Measurements from ENCODE around the gene BCOR.

The BCOR gene

GRCh38 chrX:40085714-40086113 is 12.0 kb downstream of the BCOR start:
- DNase-seq: no peak

GRCh38 chrX:40085102-40085551 is 12.6 kb downstream of the BCOR start:
- peak; percentile 22 for DNase-seq

- DNase-seq: peak; percentile 6
Observed at GRCh38 chrX:40084471-40085101, 13.2 kb downstream of the BCOR start.

GRCh38 chrX:40083979-40084359 is 13.8 kb downstream of the BCOR start:
- DNase-seq: peak; percentile 7

GRCh38 chrX:40083120-40083978 is 14.4 kb downstream of the BCOR start:
- DNase-seq: peak; percentile 59

- no peak for DNase-seq
Observed at GRCh38 chrX:40082447-40083119, 15.2 kb downstream of the BCOR start.

GRCh38 chrX:40081679-40082068 is 16.1 kb downstream of the BCOR start:
- no peak for DNase-seq

- peak; percentile 11 for DNase-seq
Observed at GRCh38 chrX:40080894-40081678, 16.7 kb downstream of the BCOR start.

GRCh38 chrX:40079572-40079971 is 18.2 kb downstream of the BCOR start:
- no peak for DNase-seq

GRCh38 chrX:40078489-40079227 is 19.1 kb downstream of the BCOR start:
- peak; percentile 30 for DNase-seq

GRCh38 chrX:40077906-40078305 is 19.9 kb downstream of the BCOR start:
- no peak for DNase-seq

GRCh38 chrX:40076750-40077575 is 20.8 kb downstream of the BCOR start:
- DNase-seq: no peak

- DNase-seq: no peak
Observed at GRCh38 chrX:40074959-40075332, 22.8 kb downstream of the BCOR start.

- no peak for DNase-seq
Observed at GRCh38 chrX:40074080-40074958, 23.4 kb downstream of the BCOR start.

GRCh38 chrX:40073439-40074054 is 24.2 kb downstream of the BCOR start:
- no peak for DNase-seq

GRCh38 chrX:40072246-40072645 is 25.5 kb downstream of the BCOR start:
- DNase-seq: no peak

GRCh38 chrX:40068048-40068447 is 29.7 kb downstream of the BCOR start:
- no peak for DNase-seq

GRCh38 chrX:40066700-40067099 is 31.1 kb downstream of the BCOR start:
- no peak for DNase-seq
